Calu3 (cell line): ENCODE results near the gene PLEKHO1. TPM values are rescaled to one million over a fixed set of nuclear protein-coding genes. Genes with fewer than 3 reads are reported as not detected.

ENCODE experiments used
- BruUV-seq: library from RNA; stranded (reverse); fragments of 400-500 nt; replicated peaks from 2 replicates; lab custom pipeline; 2021; lab: Mats Ljungman, UMichigan
- CTCF ChIA-PET: fragments of 300-600 bp; sonication (Branson Sonifier 250); formaldehyde crosslinking; loops from one replicate; lab custom pipeline; 2022; ENCODE audit warnings: antibody characterized with exemption; lab: Charles Lee
- DNase-seq: peaks from one replicate; pipeline ENCODE4 v3.0.0; 2022
- H3K27ac Mint-ChIP-seq: one replicate; pipeline ENCODE4 v1.8.0; 2022; ENCODE audit warnings: mixed read lengths; ENCODE audit not compliant: unreplicated experiment
- H3K27me3 Mint-ChIP-seq: one replicate; pipeline ENCODE4 v1.8.0; 2022; ENCODE audit warnings: mixed read lengths; ENCODE audit not compliant: unreplicated experiment
- H3K36me3 Mint-ChIP-seq: one replicate; pipeline ENCODE4 v1.8.0; 2022; ENCODE audit warnings: mild to moderate bottlenecking, moderate library complexity, mixed read lengths; ENCODE audit not compliant: insufficient read depth, unreplicated experiment
- H3K4me1 Mint-ChIP-seq: one replicate; pipeline ENCODE4 v1.8.0; 2022; ENCODE audit warnings: mild to moderate bottlenecking, low read depth, mixed read lengths; ENCODE audit not compliant: unreplicated experiment
- H3K4me3 Mint-ChIP-seq: one replicate; pipeline ENCODE4 v1.8.0; 2022; ENCODE audit warnings: mild to moderate bottlenecking, low read depth, moderate library complexity, mixed read lengths; ENCODE audit not compliant: unreplicated experiment
- H3K9me3 Mint-ChIP-seq: one replicate; pipeline ENCODE4 v1.8.0; 2022; ENCODE audit warnings: low read depth, mixed read lengths; ENCODE audit not compliant: unreplicated experiment
- intact Hi-C: fragments of 100-400 bp; cut with micrococcal nuclease; formaldehyde crosslinking; loops from one replicate; pipeline ENCODE4 v1.10.0; 2022; ENCODE audit not compliant: unreplicated experiment
- total RNA-seq: library from RNA; stranded (reverse); gene quantifications from 2 replicates; pipeline ENCODE4 v1.2.3, GENCODE V29; 2022
- TF ChIP-seq, protein P1 (sequence below): fragments of 200-600 bp; IDR thresholded peaks from one replicate; pipeline ENCODE4 v1.8.0; 2022; ENCODE audit warnings: antibody characterized with exemption; ENCODE audit not compliant: unreplicated experiment

Gene PLEKHO1
- total RNA-seq, 1 experiment from 2014 or later: 4.2 TPM

DNA sequence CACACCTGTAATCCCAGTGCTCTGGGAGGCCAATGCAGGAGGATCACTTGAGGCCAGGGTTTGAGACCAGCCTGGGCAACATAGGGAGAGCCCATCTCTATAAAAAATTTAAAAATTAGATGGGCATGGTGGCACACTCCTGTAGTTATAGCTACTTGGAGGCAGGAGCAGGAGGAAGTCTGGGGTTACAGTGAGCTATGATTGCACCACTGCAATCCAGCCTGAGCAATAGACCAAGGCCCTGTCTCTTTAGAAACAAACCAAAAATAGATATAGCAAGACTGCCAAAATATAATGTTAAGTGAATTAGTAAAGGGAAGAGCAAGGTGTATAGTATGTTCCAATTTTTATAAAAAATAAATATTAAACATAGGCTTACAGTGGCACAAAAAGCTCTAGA, 28.8 kb downstream of the PLEKHO1 start:
- no peaks in the 10 kb centered on the region for H3K27me3 Mint-ChIP-seq
- CTCF ChIA-PET: interaction anchor here (1.0 kb wide), 1 partner anchor 9 kb away, joined by 4 read pairs; no protein-coding TSS in a partner anchor
- no TSS peak for BruUV-seq

DNA sequence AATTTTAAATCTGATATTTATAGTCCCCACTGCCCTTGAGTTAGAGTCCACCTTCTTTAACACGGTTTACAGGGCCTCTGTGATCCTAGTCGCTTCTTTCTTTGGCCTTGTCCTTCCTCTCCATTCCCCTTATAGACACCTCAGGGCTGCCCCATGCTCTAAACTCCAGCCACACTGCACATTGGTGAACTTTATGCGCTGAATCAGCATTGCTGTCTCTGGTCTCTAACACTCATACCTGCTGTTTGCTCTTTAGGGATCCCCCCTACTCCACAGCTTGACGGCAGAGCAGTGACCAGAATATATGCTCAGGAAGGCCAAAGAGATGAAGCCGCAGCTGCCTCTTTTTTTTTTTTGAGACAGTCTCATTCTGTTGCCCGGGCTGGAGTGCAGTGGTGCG, 30.2 kb downstream of the PLEKHO1 start:
- intact Hi-C loops: loop anchor here (10.0 kb wide), 1 partner anchor 285 kb away; the partner anchor contains the start of gene BOLA1
- H3K27ac Mint-ChIP-seq: no peak overlapping the region
- no TSS peak for BruUV-seq
- DNase-seq: no peak
- no peaks in the 10 kb centered on the region for H3K4me1 Mint-ChIP-seq
- H3K27me3 Mint-ChIP-seq: no peaks in the 10 kb centered on the region
- no peak overlapping the region for H3K4me3 Mint-ChIP-seq
- CTCF ChIA-PET: no interaction called here
- no peaks in the 10 kb centered on the region for H3K36me3 Mint-ChIP-seq
- no peaks in the 10 kb centered on the region for H3K9me3 Mint-ChIP-seq
- TF ChIP-seq, protein P1, sequence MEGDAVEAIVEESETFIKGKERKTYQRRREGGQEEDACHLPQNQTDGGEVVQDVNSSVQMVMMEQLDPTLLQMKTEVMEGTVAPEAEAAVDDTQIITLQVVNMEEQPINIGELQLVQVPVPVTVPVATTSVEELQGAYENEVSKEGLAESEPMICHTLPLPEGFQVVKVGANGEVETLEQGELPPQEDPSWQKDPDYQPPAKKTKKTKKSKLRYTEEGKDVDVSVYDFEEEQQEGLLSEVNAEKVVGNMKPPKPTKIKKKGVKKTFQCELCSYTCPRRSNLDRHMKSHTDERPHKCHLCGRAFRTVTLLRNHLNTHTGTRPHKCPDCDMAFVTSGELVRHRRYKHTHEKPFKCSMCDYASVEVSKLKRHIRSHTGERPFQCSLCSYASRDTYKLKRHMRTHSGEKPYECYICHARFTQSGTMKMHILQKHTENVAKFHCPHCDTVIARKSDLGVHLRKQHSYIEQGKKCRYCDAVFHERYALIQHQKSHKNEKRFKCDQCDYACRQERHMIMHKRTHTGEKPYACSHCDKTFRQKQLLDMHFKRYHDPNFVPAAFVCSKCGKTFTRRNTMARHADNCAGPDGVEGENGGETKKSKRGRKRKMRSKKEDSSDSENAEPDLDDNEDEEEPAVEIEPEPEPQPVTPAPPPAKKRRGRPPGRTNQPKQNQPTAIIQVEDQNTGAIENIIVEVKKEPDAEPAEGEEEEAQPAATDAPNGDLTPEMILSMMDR: no peak

More for the DNA sequence above, 28.8 kb downstream of the PLEKHO1 start:
- Mint-ChIP-seq H3K4me1 (peaks cover under 1% of the 10 kb centered on the region), H3K36me3 (no peaks in the 10 kb centered on the region), H3K27ac (no peak overlapping the region), H3K9me3 (no peaks in the 10 kb centered on the region), H3K4me3 (no peak overlapping the region)
- intact Hi-C loops: no loop called here
- TF ChIP-seq, protein P1: no peak
- DNase-seq: no peak

DNA sequence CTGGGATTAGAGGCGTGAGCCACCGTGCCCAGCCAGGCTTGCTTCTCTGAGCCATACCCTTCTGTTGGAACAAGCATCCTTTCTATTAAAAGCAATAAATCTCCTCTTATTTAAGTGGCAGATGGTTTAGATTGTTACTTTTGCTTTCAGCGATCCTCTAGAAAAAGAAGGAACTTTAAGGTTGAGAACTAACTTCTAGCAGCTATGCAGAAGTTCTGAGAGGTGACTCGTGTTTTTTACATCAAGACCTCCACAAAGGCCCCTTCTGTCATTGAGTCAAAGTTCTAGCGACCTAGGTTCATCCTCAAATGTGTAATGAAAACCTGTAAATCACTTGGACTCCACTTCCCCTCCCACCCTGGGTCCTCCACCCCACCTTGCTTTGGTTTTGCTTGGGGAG, 30.8 kb downstream of the PLEKHO1 start:
- no TSS peak for BruUV-seq
- DNase-seq: no peak
- CTCF ChIA-PET: no interaction called here
- no peaks in the 10 kb centered on the region for H3K4me1 Mint-ChIP-seq
- TF ChIP-seq, protein P1: no peak
- H3K27me3 Mint-ChIP-seq: no peaks in the 10 kb centered on the region
- no peaks in the 10 kb centered on the region for H3K36me3 Mint-ChIP-seq
- H3K4me3 Mint-ChIP-seq: no peak overlapping the region
- intact Hi-C loops: loop anchor here (10.0 kb wide), 1 partner anchor 286 kb away; the partner anchor contains the start of gene BOLA1
- no peaks in the 10 kb centered on the region for H3K9me3 Mint-ChIP-seq
- H3K27ac Mint-ChIP-seq: no peak overlapping the region

DNA sequence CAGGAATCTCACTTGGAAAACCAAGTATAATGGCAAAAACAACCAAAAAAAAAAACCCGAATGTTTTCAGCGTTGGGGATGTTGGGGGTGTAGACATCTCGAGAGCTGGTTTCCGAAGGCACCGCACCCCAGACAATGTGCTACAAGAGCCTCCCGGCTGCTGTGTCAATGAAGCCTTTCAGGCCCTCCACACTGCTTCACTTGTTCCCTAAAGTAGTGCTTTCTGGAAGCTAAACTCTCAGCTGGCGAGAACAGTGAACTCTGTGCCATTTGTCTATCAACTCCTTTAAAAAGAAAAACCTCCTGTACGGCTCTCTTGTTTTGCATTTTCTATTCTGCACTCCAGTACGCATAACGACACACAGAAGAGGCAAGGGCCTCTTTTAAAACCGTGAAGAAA, 32.5 kb downstream of the PLEKHO1 start:
- BruUV-seq: no TSS peak
- Mint-ChIP-seq H3K27ac (no peak overlapping the region), H3K4me3 (no peak overlapping the region), H3K36me3 (no peaks in the 10 kb centered on the region), H3K4me1 (peaks cover 3% of the 10 kb centered on the region), H3K27me3 (no peaks in the 10 kb centered on the region), H3K9me3 (no peaks in the 10 kb centered on the region)
- DNase-seq: no peak
- CTCF ChIA-PET: interaction anchor here (0.6 kb wide), 1 partner anchor 139 kb away, joined by 3 read pairs; no protein-coding TSS in a partner anchor
- intact Hi-C loops: loop anchor here (10.0 kb wide), 1 partner anchor 287 kb away; the partner anchor contains the start of gene BOLA1
- TF ChIP-seq, protein P1: no peak
